ENCODE results near the gene NRP1.

Gene NRP1

GRCh38 chr10:33353334-33353733, 18.9 kb upstream of the NRP1 start:
- POLR2A ChIA-PET, result no interaction called here
- no peak for DNase-seq (ENCODE audit: extremely low spot score)
- TF ChIP-seq CTCF (IDR thresholded peaks at IDR 0.05; ENCODE audit: control extremely low read depth, extremely low read depth, low read depth, missing control alignments), result no peak
- CTCF ChIA-PET, result no interaction called here

- no peak for DNase-seq (ENCODE audit: extremely low spot score)
- TF ChIP-seq CTCF (IDR thresholded peaks at IDR 0.05; ENCODE audit: control extremely low read depth, extremely low read depth, low read depth, missing control alignments), result no peak
- CTCF ChIA-PET, result no interaction called here
- POLR2A ChIA-PET, result no interaction called here
These were observed 18.1 kb upstream of the NRP1 start for GRCh38 chr10:33352615-33353014.

- ChIA-PET POLR2A (no interaction called here), CTCF (no interaction called here)
- no peak for TF ChIP-seq CTCF (IDR thresholded peaks at IDR 0.05; ENCODE audit: control extremely low read depth, extremely low read depth, low read depth, missing control alignments)
- no peak for DNase-seq (ENCODE audit: extremely low spot score)
These were observed 17.7 kb upstream of the NRP1 start for GRCh38 chr10:33352175-33352574.

- DNase-seq (ENCODE audit: extremely low spot score), result no peak
- POLR2A ChIA-PET, result no interaction called here
- TF ChIP-seq CTCF (IDR thresholded peaks at IDR 0.05; ENCODE audit: control extremely low read depth, extremely low read depth, low read depth, missing control alignments), result no peak
- CTCF ChIA-PET, result no interaction called here
These were observed 15.6 kb upstream of the NRP1 start for GRCh38 chr10:33350041-33350440.

- POLR2A ChIA-PET, result no interaction called here
- no peak for TF ChIP-seq CTCF (IDR thresholded peaks at IDR 0.05; ENCODE audit: control extremely low read depth, extremely low read depth, low read depth, missing control alignments)
- DNase-seq (ENCODE audit: extremely low spot score), result no peak
- CTCF ChIA-PET, result interaction anchor here (1.2 kb wide), 1 partner anchor 12 kb away, joined by 3 read pairs; no protein-coding TSS in a partner anchor
These were observed 14.8 kb upstream of the NRP1 start for GRCh38 chr10:33349268-33349667.

- DNase-seq (ENCODE audit: extremely low spot score), result no peak
- ChIA-PET CTCF (no interaction called here), POLR2A (no interaction called here)
- no peak for TF ChIP-seq CTCF (IDR thresholded peaks at IDR 0.05; ENCODE audit: control extremely low read depth, extremely low read depth, low read depth, missing control alignments)
These were observed 12.7 kb upstream of the NRP1 start for GRCh38 chr10:33347211-33347610.

GRCh38 chr10:33345236-33345635, 10.8 kb upstream of the NRP1 start:
- POLR2A ChIA-PET, result no interaction called here
- no peak for TF ChIP-seq CTCF (IDR thresholded peaks at IDR 0.05; ENCODE audit: control extremely low read depth, extremely low read depth, low read depth, missing control alignments)
- CTCF ChIA-PET, result no interaction called here
- no peak for DNase-seq (ENCODE audit: extremely low spot score)

Data from GM10248 (cell line).